GM10847 (cell line): ENCODE measurements around the gene ZNF136.

Source experiments
- POLR2A ChIP-seq: IDR thresholded peaks from 2 replicates; pipeline ENCODE4 v1.6.1; 2011; ENCODE audit not compliant: insufficient read length; ENCODE audit errors: extremely low read depth

ZNF136 gene

GRCh38 chr19:12230751-12231733 lies 68.1 kb downstream of the ZNF136 start:
- TF ChIP-seq POLR2A, result no peak

GRCh38 chr19:12232961-12233360 lies 70.1 kb downstream of the ZNF136 start:
- no peak for TF ChIP-seq POLR2A

- no peak for TF ChIP-seq POLR2A
Measured at GRCh38 chr19:12237143-12237839, 74.4 kb downstream of the ZNF136 start.
